ENCODE results near the gene TBX4.

The TBX4 gene

DNA sequence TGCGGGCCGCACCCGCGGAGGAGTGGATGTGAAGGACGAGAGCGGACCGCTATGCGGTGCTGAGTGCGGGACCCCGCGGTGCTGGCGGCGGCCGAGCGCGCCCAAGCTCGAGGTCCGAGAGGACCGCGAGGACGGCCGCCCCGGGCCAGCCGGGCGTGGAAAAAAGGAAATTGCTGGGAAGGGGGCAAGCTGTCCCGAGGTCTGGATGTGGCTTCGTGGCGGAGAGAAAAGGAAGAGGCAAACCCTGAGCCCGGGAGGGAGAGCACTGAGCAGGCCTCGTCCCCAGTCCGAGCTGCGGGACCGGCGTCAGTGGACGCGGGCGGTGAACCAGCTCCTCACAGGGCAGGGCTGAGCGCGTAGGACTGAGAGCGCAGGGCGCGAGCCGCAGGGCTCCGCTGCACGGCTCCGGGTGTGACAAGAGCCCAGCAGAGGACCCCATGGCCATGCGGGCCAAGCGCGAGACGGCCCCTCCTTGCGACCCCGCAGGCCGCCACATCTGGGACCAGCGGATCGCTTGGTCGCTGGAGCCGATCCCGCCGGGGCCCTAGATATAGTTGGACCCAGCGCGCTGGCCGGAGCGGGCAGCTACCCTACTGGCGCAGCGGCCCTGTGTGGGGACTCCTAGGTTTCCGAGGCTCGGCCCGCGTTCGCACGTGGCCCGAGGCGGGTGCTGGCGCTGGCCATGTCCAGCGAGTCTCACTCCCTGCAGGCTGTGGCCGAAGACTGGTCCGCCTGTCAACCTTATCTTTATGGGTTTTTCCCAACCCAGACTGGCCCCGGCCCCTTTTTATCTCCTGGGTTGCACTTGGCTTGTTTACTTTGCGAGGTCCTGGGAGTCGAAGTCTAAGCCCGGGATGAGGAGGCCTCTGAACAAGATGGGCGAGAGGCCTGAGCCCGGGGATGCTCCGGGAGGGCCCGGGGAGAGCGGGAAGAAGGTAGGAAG is 2.4 kb downstream of the TBX4 start:
- no peak for DNase-seq (ENCODE audit: low spot score)

DNA sequence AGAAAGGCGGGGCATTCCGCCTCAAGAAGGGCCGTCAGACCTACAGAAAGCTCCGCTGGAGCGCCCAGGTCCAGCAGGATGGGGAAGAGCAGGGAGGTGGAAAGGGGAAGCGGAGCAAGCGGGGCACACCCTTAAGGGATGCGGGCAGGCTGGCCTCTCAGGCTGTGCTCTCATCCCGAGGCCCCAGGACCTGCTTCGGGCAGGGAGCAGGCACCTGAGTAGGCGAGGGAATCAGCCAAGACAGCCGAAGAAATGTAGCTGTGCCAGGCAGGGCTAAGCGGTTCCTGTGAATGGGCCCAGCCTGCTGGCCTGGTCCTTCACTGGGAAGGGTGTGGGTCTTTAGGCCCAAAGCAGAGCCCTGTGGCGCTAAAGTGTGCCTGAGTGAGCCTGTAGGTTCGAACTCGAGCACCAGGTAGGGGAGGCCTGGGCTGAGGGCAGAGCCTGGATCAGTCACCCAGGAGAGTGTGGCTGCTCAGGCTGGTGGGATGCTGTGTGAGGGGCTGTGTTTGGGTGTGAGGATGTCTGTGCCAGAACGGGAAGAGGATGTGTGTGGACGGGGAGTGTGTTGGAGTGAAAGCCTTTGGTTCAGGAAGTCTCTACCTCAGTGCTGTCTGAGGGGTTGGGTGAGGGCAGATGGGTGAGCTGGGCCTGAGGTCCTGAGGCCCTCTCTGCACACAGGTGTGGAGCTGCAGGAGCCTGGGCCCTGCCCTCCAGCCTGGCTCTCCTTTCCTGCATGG is 3.3 kb downstream of the TBX4 start:
- no peak for DNase-seq (ENCODE audit: low spot score)

DNA sequence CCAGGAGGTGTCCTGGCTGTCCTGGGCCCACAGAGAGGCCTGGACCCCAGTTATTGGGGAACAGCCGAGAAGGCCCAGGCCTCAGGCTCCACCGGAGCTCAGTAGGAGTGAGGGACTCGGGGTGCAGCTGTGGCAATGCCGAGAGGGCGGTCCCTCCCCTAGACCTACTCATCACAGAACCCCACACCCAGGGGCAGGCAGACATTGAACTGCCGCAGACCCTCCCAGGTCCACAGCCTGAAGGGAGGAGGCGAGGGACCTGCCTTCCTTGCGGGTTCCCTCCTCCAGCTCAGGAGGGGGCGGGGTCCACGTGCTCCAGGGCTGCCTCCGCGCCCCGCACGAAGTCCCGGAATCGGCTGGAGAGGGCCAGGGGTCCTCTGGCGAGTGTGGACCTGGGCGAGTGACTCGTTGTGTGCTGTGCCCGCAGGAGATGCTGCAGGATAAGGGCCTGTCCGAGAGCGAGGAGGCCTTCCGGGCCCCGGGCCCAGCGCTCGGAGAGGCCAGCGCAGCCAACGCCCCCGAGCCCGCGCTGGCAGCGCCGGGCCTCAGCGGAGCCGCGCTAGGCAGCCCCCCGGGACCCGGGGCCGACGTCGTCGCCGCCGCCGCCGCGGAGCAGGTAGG is 3.9 kb downstream of the TBX4 start:
- DNase-seq (ENCODE audit: low spot score): no peak

DNA sequence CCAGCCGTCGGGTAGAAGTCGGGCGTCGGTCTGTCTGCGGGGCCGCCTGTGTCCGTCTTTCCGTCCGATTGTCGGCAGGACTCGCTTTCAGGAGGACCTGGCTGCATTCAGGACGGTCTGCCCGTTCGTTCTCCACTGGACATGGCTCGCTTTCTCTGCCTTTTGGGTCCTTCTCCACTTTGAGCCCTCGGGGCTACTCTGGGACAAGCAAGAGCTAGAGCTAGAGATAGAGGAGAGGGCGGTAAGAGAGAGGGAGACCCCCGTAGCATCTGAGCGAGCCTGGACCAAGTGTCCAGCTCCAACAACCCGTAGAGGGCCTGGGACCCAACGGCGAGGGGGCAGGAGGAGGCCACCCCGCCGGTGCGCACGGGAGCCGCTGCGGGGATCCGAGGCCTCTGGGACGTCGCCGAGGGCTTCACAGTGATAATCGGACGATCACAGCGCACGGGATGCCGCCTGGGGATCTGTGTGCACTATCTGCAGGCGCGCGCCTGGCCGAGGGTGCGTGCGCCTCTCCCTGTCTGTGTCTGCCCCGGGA is 4.5 kb downstream of the TBX4 start:
- DNase-seq (ENCODE audit: low spot score): no peak

DNA sequence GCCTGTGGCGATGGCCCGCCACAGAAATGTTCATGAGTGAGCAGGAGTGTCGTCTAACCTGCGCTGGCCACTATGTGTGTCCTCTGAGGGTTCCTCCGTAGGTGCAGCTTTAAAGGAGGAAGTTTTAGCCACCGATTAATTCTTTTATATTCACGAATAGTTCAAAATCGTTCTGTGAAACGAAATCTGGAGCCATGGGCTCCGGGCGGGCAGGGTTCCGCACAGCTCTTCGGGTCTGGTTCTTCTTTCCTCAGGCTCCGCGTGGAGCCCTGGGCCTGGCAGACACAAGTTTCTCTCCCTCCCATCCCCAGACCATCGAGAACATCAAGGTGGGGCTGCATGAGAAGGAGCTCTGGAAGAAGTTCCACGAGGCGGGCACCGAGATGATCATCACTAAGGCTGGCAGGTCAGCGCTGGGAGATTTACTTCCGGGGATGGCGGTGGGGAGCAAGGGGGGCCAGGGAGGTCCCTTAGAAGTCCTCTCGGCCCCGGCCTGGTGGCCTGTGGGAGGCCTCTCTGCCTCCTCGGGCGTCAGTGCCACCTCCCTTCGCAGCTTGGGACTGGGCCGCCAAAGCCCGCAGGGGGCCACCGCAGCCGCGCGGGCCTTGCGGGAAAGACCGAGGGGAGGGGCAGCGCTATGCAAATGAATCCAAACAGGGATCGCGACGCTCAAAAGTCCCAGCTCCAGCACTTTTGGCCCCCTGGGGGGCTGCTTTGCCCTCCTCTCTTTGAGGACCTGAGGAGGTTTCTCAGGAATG is 5.2 kb downstream of the TBX4 start:
- no peak for DNase-seq (ENCODE audit: low spot score)

DNA sequence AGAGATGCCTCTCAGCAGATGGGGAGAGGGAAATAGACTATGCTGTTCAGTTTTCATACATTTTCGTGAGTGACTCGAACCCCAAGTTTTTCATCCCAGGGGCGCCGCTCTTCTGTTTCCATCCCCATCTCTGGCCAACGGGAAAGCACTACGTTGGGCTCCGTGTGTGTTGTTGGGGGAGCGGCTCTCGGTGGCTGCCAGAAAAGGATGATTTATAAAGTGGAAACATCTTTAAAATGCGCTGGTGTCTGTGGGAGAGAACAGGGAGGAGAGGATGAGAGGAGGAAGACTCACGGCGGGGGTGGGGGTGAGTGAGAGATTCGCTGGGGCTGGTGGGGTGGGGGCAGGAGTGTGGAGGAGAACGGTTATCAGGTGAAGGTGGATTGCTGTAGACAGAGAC is 5.8 kb downstream of the TBX4 start:
- no peak for DNase-seq (ENCODE audit: low spot score)

DNA sequence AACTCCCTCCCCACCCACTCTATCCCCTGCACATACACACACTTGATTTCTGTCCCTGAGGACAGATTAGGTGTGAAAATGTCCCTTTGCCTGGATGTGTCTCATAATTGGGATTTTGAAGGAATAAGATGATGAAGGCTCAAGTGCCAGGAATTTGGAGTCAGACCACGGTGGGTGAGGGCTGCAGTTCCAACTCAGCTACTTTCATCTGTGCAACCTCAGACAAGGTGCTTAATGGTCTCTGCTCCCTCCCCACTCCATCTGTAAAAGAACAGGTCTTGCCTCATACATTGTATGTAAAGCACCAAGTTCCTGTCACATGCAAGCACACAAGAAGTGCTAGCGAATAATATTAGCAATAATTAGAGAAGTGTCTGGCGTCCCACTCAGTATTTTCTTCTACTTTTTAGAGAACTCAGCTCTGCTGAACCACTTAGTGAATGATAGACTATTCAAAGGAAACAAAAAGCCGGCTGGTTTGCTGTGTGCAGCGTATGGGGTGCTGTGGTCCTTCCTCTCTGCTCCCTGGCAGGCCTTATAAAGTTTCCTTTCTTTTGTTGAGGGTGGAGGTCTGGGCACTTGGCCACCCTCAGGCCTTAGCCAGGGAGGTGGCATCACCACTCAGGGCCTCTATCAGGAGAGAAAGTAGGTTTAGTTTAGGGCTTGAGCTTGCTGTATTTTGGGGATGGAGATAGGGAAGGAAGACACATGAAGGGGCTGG is 6.4 kb downstream of the TBX4 start:
- DNase-seq (ENCODE audit: low spot score): no peak

DNA sequence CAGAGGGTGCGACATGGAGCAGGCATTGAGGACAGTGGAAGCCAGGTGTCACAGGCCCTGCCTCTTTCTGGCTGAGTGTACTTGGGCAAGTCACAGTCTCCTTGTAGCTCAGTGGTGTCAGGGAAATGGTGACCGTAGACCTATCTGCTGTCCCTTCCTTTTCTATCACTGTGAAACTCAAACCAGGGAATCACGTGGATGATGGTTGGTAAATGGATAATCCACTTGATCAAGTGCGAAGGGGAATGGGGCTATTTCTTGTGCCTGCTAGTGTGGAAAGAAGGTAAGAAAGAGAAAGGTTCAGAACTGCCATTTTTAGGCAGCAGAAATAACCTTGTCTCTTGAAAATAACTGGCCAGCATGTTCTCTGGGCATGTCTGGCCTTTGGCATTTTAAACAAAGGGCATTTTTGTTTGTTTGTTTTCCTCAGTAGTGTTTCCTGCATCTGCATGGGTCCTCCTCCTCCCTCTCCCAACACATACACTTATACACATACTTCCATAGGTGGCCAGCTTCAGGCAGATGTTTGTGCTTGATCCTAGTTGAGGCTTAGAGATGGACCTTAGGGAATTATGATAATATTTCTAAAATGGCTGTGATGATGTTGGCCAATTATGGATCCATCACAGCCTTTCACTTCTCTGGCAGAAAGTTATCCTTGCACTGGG is 7.1 kb downstream of the TBX4 start:
- DNase-seq (ENCODE audit: low spot score): no peak

DNA sequence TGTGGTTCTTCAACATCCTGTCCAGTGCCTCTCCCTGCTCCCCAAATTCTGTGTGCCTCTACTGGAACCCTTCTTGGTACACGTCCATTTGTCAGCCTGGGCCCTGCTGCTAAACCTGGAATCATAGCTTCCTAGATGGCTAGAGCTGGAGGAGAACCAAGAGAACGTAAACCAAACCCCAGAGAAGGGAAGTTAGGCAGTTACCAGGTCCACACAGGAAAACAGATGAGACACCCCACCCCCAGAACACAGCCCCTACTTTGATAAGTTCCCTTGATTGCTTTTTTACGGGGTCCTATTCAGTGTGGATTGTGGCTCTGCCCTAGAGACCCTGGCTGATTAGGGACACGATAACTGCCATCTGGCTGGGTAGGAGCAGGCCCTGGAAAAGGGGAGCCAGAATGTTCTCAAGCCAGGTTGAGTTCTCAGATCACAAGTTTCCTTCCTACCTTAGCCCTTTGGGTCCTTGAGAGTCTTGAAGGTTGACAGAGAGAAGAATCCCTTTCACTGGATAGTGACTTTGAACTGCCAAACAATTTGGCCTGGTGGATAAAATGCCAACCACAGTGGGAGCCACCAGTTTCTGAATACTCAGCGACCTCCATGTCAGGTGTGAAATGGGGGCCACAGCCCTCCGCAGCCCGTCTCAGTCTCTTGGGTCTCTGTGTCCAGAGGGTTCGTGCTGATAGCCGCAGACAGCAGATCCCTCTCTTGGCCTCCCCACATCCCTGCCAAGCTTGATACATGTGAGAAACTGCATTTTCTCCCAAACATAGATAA is 7.9 kb downstream of the TBX4 start:
- DNase-seq (ENCODE audit: low spot score): no peak

DNA sequence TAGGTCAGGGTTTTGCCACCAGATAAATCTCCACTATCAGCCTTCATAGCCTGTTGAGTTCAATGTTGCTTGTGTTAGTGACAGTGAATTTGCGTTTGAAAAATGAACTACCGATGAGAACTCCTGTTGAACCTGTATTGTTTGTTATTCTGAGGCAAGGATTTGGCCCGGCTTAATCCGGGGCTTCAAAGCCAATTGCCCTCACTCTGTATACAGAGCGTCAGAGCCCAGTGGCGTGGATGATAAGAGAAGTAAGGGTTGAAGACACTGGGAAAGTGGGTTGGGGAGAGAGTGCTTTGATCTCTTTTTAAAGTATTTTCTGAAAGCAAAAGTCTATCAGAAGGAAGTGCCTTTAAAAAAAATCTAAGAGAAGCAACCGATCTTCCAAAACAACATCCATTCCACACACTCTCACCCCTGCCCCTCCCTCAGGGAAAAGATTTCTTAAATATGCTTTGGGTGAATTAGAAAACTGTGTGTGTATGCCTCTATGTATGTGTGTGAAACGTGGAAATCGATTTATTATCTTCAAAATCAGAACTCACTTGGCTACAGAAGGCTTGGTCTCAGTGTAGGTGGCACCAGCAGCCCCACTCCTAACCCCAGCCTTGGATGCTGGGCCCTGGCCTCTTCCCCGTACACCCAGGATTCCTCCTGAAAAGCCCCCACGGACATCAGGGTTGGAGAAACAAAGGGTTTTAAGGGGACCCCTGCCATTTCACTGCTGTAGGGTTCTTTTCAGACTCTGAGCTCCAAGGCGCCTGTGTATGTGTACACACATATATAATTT is 8.8 kb downstream of the TBX4 start:
- no peak for DNase-seq (ENCODE audit: low spot score)

DNA sequence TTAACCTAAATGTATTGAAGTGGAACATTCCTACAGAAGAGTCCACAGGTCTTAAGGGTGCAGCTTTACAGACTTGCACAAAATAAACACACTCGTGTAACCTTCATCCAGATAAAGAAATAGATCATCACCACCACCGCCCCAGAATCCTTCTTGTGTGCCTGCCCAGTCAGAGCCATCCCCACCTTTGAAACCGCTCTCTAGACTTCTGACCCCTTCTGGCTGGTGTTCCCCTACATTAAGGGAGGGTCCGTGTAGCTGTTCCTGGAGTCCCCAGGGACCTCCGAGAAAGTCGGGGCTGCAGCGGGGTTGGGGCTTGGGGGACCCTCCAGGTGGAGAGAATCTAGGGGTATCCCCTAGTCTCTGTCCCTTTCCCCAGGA is 9.4 kb downstream of the TBX4 start:
- no peak for DNase-seq (ENCODE audit: low spot score)

DNA sequence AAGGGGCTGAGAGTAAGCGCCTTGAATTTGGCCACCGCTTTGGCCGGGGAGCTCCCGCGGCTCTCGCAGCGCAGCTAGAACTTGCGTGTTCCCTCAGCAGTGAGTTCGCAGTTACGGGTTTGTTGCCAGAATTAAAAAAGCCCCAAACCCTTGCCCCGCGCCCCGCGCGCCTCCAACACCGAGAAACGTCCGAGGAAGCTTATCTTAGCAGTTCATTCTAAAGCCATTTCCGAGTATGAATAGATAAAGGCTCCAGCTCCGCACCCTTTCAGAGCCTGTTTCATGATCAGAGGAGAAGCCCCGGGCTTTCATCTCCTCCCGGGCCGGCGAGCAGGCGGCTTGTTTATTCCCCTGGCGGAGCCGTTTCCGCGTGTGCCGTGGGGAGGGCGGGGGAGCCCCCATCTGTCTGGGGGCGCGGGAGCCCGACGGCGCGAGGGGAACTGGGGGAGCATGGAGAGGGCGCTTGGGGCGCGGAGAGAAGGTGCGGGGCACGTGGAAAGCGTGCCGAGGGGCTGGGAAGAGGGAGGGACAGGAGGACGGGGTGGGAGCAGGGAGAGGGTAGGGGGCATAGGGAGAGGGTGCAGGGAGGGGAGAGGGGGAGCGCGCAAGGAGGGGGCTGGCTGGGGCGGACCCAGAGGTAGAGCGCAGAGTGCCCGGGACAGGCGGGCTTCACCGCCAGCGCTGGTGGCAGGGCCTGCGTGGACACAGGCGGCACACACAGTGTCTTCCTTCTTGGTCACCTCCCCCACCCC is 9.9 kb downstream of the TBX4 start:
- no peak for DNase-seq (ENCODE audit: low spot score)

DNA sequence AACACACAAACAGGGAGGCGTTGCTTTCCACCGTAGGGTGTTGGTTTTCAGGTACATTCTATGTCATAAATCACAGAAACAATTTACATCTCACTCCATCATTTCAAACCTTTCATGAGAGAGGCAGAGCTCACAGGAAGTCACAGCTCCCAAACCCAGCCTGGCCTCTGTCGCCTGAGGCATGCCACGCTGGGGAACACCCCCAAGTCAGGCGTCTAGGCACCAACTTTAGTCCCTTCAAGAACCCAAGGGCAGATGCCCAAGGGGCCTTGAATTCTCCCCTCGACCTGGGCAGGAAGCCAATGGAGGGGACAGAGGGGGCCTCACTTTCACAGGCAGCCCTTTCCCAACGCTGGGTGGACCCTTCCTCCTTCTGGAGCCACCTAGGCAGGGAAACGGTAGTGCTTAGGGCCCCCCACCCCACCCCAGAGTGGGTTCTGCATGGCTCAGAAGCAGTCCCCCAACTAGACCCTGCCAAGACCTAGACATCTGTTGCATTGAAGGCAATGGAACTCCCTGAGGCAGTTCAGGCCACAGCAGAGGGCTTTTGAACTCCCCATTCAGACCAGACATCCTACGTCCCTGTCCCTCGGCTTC is 10.6 kb downstream of the TBX4 start:
- DNase-seq (ENCODE audit: low spot score): no peak

DNA sequence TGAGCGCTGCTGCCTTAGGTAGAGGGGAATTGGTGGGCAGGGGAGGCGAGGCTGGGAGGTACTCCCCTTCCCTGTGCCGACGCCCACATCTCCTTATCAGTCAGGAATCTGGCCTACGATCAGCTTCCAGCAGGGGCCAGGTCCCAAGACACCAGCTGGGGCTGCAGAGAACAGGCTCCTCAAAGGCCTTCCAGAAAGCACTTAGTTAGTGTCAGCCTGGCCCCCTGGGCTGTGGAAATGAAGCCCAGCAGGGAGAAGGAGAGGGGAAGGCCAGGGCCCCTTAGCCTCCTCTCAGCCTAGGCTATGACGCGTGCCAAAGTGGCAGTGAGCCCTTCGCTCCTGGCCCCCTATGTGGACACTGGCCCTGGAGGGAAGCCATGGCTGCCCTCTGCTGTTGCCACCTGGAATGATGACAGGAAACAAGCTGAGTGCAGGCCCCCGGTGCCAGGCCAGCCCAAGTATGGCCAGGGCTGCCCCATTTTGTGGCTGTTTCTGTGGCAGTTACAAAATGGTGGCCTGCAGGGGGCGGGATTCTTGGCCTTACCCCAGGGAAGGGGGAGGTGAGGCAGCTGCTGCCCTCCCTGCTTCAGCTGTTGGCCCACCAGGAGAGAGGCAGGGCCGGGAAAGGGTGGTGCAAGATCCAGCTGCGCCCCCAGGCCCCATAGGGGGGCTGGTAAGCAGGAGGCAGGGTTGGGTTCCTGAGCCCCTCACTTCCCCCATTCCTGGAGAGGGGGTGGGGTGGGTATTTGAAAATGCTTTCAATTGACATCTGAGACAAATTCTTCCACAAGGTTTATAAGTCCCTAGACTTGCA is 11.3 kb downstream of the TBX4 start:
- no peak for DNase-seq (ENCODE audit: low spot score)

DNA sequence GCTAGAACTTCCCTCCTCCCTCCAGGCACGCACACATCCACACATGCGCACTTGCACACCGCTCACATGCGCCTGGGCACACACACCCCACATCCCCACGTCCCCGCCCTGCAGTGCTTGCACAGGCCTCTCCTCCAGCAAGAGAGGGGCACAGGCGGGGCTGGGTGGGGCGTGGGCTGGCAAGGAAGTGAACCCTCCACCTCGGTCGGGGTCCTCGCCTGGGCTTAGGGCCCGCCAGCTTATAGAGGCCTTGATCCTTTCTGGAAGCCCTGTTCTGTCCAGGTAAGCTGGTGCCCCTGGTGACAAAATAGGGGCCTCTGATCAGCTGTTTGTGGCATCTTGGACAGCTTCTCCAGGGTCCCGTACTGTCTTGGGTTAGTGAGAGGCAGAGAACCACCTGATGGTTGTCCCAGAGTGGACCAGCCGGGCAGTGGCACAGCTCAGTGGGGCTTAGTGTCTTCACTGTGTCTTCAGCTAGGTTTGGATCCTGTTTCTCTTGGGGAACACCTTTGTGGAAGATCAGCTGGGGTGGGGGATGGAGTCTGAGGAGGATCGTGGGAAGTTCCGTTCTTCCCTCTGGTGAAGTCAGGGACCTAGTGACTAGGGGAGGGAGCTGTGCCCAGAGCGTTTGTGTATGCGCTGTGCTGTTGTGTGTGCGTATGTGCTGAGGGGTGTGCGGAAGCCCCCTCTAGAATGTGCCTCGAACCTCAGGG is 12.1 kb downstream of the TBX4 start:
- DNase-seq (ENCODE audit: low spot score): no peak

DNA sequence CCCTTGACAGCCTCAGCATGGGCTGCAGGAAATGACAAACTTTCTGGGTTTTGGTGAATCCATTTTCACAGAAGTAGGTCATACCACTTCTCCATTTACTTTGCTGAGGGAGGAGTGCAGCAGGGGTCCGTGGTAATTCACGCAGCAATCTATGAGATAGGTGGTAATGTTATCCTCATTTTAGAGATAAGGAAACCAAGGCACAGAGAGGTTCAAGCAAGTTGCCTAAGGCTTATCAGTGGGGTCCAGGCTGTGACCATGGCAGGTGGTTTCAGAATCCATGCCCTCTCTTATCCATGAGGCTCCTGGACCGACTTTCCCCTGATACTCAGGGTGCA is 12.6 kb downstream of the TBX4 start:
- DNase-seq (ENCODE audit: low spot score): no peak

Measured in putamen (tissue), 1 donor.